ENCODE measurements around the gene TMEM72.
"Not testable (repeated sequence)": the region's sequence is repeated elsewhere in the genome, so short reads cannot be mapped to it uniquely, and the experiment has no call there.

TMEM72 gene

DNA sequence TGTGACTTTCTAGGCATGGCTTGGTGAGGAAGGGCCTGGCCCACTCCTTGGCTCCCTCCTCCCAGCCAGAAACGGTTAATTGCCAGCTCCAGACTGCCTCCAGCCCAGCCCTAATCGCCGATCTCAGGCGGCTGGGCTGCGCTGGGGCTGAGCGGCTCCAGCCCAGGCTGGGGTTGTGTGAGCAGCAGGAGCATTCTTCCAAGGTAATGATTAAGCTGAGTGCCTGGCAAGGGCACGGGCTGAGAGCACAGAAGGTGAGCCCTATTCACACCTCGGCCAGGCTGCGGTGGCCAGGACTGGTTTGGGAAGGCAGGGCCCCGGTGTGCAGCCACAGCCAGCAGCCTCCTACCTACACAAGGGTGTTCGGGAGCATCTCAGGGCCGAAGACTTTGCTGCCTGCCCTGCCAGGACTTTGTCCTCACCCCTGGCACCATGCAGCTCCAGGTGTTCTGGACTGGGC, at the start of gene TMEM72:
TSS of gene TMEM72 (plus strand) at position 257 of the 460 bp plus-strand sequence. CDS start at position 433, 176 bp downstream.
- no peak for DNase-seq (ENCODE audit: low read depth in 2 of 3, low spot score in 1 of 3)

DNA sequence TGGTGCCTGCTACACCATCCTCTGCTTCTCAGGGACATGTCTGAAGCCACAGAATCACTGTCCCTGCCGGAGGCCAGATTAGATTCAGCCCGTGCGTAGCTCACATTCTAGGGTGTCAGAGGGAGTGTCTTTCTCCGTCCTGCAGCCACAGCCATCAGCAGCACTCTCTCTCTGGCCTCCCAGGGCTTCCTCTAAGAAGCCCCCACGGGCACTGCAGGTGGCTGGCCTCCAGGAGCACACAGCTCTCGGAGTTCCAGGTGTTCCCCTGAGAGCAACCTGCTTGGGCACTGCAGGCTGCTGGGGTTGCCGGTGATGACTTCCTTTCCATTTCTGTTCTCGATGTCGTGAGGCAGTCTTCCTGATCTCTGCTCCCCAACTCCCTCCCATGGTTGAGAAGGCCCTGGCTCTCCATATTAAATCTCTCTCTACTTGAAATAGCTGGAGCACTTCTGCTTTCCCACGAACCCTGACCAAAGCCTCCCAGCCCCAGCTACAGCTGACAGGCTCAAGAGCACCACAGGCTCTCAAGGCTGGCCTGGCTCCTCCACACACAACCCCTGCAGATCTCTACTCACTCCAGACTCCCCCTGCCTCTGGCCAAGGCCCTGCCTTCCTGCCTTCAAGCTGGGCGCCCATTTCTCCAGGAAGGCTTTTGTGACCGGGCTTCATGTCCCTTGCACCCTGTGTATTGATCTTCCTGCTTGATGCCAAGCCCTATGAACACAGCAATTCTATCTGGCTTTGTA, 49.0 kb upstream of the TMEM72 start:
- no peak for DNase-seq (ENCODE audit: low read depth in 2 of 3, low spot score in 1 of 3)

DNA sequence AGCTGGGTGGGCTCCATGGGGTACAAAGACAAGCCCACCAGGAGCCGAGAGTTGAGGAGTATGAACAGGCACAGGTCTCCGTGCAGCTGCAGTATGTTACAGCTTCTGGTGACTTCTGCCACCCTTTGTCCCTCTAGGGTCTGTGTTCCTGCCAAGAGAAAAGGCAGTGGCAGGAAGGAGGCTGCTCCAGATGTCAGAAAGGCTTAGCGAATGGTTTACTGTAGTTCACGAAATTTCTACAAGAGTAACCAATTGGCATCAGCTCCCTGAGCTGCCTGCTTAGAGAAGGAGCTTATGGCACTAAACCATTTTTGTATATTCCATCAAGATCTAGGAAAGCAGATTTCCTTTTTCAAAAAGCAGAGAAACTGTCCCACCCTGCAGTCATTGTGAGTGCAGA, 48.2 kb upstream of the TMEM72 start:
- no peak for DNase-seq (ENCODE audit: low read depth in 2 of 3, low spot score in 1 of 3)

DNA sequence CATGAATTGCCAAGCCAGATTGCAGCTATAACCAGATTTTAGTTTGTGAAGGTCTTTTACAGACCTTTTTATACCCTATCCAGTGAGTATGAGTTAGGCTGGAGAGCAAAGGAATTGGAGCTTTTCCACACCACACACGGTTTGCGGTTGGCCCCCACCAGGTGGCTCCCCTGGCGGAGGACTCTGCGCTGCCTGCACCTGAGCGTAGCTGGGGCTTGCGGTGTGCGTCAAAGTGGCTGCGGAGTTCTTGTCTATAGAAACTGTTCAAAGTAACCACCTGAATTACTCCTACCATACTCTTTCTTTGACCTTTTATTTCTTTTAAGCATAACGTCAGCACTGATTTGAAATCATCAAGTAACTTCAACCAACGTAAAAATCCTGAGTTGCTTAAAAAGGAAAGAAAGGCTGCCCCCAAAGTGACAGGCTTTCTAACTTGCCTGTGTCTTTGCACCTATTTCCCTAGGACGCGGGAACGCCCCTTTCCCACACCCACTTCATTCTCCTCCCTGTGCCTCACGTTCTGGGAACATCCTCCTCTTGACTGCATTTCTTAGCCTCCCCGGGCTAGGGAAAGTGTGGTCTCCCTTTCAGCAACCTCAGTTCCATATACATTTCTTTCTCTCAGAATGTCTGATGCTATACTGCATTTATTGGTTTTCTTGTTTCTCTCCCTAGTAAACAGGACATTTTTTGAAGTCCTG, 47.6 kb upstream of the TMEM72 start:
- no peak for DNase-seq (ENCODE audit: low read depth in 2 of 3, low spot score in 1 of 3)

- DNase-seq (ENCODE audit: low read depth in 2 of 3, low spot score in 1 of 3), result no peak
These were observed 47.1 kb upstream of the TMEM72 start for GRCh38 chr10:44864051-44864450.

DNA sequence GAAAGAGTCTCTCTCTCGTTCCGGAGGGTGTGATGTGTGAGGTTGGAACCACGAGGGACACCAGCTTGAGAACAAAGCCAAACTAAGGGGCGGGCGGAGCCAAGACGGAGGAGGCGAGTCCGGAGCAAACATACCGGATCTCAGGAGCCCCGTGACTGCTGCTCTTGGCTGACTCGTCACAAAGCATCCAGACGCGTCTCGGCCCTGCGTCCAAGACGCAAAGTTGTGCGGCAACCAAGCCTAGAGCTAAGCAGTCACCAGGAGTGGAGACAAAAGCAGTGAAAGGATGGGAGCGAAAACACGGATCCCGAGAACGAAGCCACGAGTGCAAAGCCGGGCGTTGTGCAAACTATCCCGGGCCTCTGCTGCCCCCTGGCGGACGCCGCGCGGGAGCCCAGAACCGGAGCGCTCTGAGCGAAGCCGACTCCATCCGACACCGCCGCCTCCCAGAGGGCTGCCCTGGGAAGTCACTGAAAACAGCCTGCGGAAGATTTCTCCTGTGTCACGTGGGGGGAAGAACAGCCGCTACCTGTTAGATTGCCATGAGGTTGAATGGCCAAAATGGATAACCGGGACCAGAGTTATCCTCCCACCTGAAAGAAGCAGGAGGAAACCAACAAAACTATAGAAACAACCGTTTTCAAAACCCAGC, 46.4 kb upstream of the TMEM72 start:
- DNase-seq (ENCODE audit: low read depth in 2 of 3, low spot score in 1 of 3), result peak; percentile 66 to 88 (median 81)

- DNase-seq (ENCODE audit: low read depth in 2 of 3, low spot score in 1 of 3), result no peak
These were observed 45.9 kb upstream of the TMEM72 start for GRCh38 chr10:44865289-44865671.

DNA sequence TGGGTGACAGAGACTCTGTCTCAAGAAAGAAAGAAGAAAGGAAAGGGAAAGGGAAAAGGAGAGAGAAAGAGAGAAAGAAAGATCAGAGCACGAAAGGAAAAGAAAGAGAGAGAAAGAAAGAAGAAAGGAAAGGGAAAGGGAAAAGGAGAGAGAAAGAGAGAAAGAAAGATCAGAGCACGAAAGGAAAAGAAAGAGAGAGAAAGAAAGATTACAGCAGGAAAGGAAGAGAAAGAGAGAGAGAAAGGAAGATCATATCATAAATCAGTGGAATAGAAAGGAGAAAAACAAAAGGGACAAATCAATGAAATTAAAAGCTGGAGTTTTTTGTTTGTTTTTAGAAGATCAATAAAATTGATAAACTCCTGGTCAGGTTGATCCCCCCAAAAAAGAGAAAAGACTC, 44.8 kb upstream of the TMEM72 start:
- not testable (repeated sequence) for DNase-seq (ENCODE audit: low read depth in 2 of 3, low spot score in 1 of 3)

- DNase-seq (ENCODE audit: low read depth in 2 of 3, low spot score in 1 of 3), result no peak
These were observed 41.1 kb upstream of the TMEM72 start for GRCh38 chr10:44870031-44870430.

GRCh38 chr10:44873160-44873559, 38.0 kb upstream of the TMEM72 start:
- DNase-seq (ENCODE audit: low read depth in 2 of 3, low spot score in 1 of 3), result no peak

DNA sequence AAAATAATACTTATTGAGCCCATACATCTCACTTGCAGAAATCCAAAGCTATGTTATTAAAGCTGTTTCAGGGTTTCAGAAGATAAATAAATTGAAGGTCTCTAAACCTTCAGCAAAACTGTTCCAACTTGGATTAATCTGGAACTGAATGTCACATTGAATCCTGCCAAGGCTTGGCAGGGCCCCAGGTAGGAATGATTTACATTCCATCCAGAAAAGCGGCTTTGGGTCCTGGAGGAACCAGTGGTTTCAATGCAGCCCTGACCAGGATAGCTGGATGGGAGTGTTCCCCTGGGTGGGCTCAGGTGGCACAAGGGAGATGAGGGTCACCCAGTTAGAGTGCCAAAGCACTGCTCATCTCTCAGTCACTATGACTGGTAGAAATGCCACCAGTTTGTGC, 37.0 kb upstream of the TMEM72 start:
- no peak for DNase-seq (ENCODE audit: low read depth in 2 of 3, low spot score in 1 of 3)

DNA sequence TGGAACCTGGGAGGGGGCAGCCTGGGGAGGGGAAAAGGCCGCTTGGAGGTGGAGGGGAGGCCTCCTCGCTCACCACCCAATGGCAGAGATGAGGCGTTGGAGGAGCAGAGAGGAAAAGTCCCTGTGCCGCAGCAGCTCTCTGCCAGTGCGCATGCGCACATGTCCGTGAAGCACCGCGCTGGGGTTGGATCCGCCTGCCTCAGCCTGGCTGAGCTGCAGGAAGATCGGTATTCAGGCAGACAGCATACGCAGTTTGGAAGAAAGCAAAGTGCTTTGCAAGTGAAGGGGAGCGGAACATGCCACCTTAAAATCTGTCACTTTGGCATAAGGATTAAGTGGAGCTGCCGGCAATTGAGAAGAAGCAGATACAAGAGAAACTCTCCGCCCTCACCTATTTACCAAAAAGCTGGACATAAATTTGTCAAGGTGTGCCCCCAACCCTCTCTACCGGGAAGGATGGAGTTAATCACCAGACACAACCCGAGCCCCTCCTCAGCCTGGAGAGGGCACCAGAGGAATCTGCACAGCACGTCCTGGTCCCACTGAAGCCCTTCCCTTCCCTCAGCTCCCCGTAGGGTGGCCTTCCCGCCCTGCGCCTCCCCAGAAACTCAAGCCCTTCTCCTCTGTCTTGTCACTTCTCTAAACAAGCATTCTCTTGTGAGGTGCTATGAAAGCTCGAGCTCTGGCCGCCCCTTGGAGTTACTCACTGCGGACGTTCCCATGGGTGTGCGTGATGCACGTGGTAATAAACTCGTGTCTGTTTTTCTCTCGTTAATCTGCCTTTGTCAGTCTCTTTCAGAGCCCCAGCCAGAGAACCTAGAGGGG, 32.2 kb upstream of the TMEM72 start:
- DNase-seq (ENCODE audit: low read depth in 2 of 3, low spot score in 1 of 3), result peak; percentile 56 to 66 (median 64)

DNA sequence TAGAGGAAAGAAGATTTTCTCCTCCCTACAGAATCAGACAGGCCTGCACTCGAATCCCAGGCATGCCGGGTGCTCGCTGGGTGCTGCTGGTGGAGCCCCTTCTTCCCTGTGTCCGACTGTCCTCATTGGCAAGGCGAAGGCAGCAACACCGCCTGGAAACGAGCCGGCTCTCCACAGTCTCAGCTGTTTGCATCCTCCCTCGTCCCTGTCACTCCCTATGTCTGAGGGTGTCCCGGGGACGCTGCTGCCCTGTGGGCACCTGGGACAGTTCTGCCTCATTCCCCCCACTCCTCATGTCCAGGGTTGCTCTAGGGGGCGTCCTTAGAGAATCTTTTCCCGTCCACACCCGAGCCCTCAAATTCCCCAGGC, 31.6 kb upstream of the TMEM72 start:
- no peak for DNase-seq (ENCODE audit: low read depth in 2 of 3, low spot score in 1 of 3)

DNA sequence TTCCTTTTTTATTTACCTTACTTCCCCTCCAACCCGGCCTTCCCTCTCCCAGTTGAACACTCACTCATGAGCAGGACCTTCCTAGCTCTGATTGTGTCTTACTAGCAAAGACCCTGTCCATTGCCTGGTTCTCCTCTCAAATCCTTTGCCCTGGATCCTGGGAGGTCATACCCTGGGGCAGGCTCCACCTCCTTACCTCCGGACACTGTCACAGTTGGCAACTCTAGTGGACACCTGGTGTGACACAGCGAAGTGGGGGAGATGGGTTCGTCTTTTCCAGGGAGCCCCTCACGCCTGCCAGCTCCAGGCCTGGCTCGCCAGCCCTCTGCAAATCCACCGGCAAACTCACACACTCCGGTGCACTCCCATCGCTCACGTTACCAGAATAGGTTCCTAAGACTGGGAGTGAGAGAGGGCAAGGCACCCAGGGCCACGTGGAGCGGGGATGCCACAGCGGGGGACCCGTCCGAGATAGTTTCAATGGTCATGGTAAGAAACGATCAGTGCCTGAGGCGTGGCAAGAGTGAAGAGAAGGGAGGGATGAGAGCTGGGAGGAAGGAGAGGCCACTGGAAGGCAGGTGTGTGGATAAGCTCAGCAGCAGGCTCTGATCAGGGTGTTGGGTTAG, 30.9 kb upstream of the TMEM72 start:
- DNase-seq (ENCODE audit: low read depth in 2 of 3, low spot score in 1 of 3), result no peak

DNA sequence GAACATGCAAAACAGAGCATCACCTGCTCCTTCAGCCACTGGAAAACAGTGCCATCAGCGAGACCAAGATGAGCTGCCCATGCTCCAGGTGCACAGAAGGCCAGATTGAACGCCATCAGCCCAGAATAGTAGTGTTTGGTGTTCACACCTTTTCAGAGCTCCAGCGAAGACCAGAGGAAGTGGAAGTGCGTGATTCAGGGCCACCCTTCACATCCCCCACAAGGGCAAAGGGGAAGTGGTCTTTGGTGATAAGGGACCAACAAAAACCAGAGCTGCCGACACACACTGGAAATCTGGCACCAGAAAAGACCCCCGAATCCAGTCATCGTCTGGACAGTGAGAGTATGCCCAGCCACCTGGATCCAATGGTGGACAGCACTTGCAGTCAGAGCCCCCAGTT, 29.5 kb upstream of the TMEM72 start:
- DNase-seq (ENCODE audit: low read depth in 2 of 3, low spot score in 1 of 3), result no peak

GRCh38 chr10:44882166-44882720, 28.9 kb upstream of the TMEM72 start:
- DNase-seq (ENCODE audit: low read depth in 2 of 3, low spot score in 1 of 3), result no peak

DNA sequence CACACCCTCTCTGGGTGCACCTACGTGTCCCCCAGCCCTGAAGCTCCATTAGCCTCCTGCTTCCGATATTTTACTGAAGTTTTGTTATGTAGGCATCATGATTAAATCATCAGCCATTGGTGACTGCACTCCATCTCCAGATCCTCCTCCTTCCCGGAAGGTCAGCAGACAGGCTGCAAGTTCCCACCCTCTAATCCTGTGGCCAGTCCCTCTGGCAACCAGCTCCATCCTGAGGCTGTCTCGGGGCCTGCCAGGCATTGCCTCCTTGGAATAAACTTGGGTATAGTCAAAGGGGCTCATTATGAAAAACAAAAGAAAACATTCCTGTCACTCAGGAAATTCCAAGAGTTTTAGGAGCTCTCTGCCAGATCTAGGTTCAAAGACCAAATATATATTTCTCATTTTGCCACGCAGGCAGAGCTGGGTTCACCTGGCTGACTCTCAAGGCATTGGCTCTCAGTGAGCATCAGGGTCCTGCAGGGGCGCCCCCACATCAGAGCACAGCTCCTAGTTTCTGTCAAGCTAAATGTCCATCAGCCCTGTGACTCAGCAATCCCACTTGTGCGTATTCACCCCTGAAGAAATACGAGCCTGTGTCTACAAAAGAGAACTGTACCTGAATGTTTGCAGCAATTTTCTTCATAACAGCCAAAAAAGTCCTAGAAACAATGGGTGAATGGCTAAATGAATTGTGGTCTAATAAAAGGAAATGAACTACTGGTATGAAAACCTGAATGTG, 27.4 kb upstream of the TMEM72 start:
- DNase-seq (ENCODE audit: low read depth in 2 of 3, low spot score in 1 of 3), result no peak

DNA sequence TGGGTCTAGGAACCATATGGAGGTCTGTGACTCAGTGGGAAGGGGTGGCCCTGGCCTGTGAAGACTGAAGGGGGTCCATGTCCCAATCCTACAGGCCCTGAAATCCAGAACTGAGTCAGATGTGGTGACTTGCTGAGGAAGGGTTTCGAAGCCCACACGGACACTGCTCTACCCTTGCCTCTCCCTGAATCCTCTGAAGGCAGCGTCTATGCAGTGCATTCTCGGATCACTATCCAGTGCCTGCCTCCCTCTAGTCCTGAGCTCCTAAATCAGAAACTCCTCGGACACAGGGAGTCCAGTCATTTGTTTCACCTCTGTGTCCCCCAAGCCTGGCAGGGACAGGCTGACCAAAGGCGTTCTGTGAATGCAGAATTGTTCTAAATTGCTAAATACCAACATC, 25.4 kb upstream of the TMEM72 start:
- no peak for DNase-seq (ENCODE audit: low read depth in 2 of 3, low spot score in 1 of 3)

GRCh38 chr10:44886966-44887365, 24.2 kb upstream of the TMEM72 start:
- DNase-seq (ENCODE audit: low read depth in 2 of 3, low spot score in 1 of 3), result no peak

- DNase-seq (ENCODE audit: low read depth in 2 of 3, low spot score in 1 of 3), result no peak
These were observed 22.3 kb upstream of the TMEM72 start for GRCh38 chr10:44888886-44889285.

Measured in stimulated activated CD4-positive, alpha-beta T cell treated with anti-CD3 and anti-CD28 coated beads, Interleukin-12 subunit alpha, Interleukin-12 subunit beta, amount 100 ng/mL, for 48 hours (primary cell).